Endothelial cell (in vitro differentiated cells): ENCODE measurements around the gene RHOBTB1. TPM values are rescaled to one million over a fixed set of nuclear protein-coding genes. Genes with fewer than 3 reads are reported as not detected.
A peak's percentile ranks its signal among the peaks of the same experiment; 100 is the strongest.

Source experiments
- DNase-seq: peaks from one replicate; pipeline ENCODE4 v3.0.0; 2021; ENCODE audit warnings: low spot score
- H3K27ac Mint-ChIP-seq: one replicate; pipeline ENCODE4 v1.8.0; 2021; ENCODE audit warnings: mixed read lengths, inconsistent platforms; ENCODE audit not compliant: unreplicated experiment
- H3K27me3 Mint-ChIP-seq: one replicate; pipeline ENCODE4 v1.8.0; 2021; ENCODE audit warnings: mild to moderate bottlenecking, moderate library complexity, mixed read lengths, inconsistent platforms; ENCODE audit not compliant: unreplicated experiment
- H3K36me3 Mint-ChIP-seq: one replicate; pipeline ENCODE4 v1.8.0; 2021; ENCODE audit warnings: mild to moderate bottlenecking, low read depth, mixed read lengths, inconsistent platforms; ENCODE audit not compliant: unreplicated experiment
- H3K4me1 Mint-ChIP-seq: one replicate; pipeline ENCODE4 v1.8.0; 2021; ENCODE audit warnings: mild to moderate bottlenecking, mixed read lengths, inconsistent platforms; ENCODE audit not compliant: unreplicated experiment
- H3K4me3 Mint-ChIP-seq: one replicate; pipeline ENCODE4 v1.8.0; 2021; ENCODE audit warnings: mild to moderate bottlenecking, mixed read lengths, inconsistent platforms; ENCODE audit not compliant: unreplicated experiment
- H3K9me3 Mint-ChIP-seq: one replicate; pipeline ENCODE4 v1.8.0; 2021; ENCODE audit warnings: mixed read lengths, inconsistent platforms; ENCODE audit not compliant: unreplicated experiment
- total RNA-seq: library from RNA; stranded (reverse); fragmentation: NEBNext Ultra II Directional; extraction: Animal tissue kit (Norgen Biotek cat#: 25700); gene quantifications from one replicate; pipeline ENCODE4 v1.2.1, GENCODE V29; 2021; ENCODE audit not compliant: unreplicated experiment
- TF ChIP-seq, protein P1 (sequence below): fragments of 200-600 bp; sonication (generic); IDR thresholded peaks from one replicate; pipeline ENCODE4 v1.5.0; 2021; ENCODE audit warnings: antibody characterized with exemption; ENCODE audit not compliant: unreplicated experiment

RHOBTB1 gene
- total RNA-seq, 1 donor from 2014 or later = 20.3 TPM

DNA sequence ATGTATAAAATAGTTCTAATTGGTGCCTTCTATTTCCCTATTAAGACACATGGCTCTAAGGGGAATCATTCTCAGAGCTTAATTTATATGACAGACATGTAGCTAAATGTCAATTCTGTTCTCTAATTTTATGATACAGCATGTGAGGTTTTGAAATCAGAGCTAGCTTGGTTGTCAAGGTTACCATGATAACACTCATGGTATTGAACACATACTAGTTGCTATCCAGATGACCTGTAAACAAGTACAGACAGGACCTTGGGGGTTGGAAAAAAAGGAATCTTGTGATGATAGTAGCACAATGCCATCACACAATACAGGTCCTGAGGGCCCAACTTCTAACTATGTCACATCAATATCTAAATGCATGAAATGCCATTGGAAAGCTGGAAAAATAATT, 49.2 kb downstream of the RHOBTB1 start:
- DNase-seq = no peak
- H3K4me3 Mint-ChIP-seq = no peak overlapping the region
- no peaks in the 10 kb centered on the region for H3K4me1 Mint-ChIP-seq
- H3K36me3 Mint-ChIP-seq = no peaks in the 10 kb centered on the region
- TF ChIP-seq, protein P1, sequence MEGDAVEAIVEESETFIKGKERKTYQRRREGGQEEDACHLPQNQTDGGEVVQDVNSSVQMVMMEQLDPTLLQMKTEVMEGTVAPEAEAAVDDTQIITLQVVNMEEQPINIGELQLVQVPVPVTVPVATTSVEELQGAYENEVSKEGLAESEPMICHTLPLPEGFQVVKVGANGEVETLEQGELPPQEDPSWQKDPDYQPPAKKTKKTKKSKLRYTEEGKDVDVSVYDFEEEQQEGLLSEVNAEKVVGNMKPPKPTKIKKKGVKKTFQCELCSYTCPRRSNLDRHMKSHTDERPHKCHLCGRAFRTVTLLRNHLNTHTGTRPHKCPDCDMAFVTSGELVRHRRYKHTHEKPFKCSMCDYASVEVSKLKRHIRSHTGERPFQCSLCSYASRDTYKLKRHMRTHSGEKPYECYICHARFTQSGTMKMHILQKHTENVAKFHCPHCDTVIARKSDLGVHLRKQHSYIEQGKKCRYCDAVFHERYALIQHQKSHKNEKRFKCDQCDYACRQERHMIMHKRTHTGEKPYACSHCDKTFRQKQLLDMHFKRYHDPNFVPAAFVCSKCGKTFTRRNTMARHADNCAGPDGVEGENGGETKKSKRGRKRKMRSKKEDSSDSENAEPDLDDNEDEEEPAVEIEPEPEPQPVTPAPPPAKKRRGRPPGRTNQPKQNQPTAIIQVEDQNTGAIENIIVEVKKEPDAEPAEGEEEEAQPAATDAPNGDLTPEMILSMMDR = no peak
- no peak overlapping the region for H3K27ac Mint-ChIP-seq
- H3K9me3 Mint-ChIP-seq = no peaks in the 10 kb centered on the region
- no peaks in the 10 kb centered on the region for H3K27me3 Mint-ChIP-seq

DNA sequence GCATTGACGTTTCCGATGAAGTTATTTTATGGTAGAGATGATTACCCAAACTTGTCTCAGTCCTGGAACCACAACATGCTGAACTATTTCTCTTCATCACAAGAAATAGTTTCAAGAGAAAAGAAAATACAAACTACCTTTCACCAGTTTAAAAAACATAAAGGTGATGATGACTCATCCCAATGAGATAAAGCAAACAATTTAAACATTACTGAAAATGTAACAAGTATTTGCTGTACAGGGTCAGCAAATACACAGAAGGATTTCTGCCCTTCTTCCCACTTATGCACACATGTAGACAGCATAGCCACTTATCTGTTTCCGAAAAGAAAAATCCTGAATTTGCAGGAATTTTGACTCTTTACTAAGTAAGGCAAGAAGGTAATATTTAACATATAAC, 50.8 kb downstream of the RHOBTB1 start:
- Mint-ChIP-seq H3K4me3 (no peak overlapping the region), H3K27ac (no peak overlapping the region), H3K9me3 (no peaks in the 10 kb centered on the region), H3K4me1 (no peaks in the 10 kb centered on the region), H3K27me3 (peaks cover 3% of the 10 kb centered on the region), H3K36me3 (peaks cover under 1% of the 10 kb centered on the region)
- DNase-seq = no peak
- TF ChIP-seq, protein P1 = no peak

DNA sequence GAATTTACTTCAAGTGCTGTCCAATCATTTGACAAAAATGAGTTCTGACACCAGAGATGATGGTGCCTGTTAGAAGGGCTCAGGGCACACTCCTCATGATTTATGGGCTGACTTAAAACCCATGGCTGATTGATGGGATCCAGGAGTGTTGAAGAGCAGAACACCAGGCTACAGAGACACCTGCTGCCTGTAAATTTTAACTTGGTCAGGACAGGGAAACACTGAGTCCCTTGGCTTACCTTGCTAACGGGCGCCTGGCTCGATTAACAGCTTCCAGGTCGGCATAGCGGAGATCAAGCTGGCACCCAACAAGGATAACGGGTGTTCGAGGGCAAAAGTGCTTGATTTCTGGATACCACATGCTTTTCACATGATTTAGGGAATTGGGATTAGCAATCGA, 51.4 kb downstream of the RHOBTB1 start:
- peaks cover 5% of the 10 kb centered on the region for H3K36me3 Mint-ChIP-seq
- DNase-seq = no peak
- no peak overlapping the region for H3K4me3 Mint-ChIP-seq
- no peaks in the 10 kb centered on the region for H3K4me1 Mint-ChIP-seq
- no peaks in the 10 kb centered on the region for H3K9me3 Mint-ChIP-seq
- H3K27me3 Mint-ChIP-seq = peaks cover 3% of the 10 kb centered on the region
- TF ChIP-seq, protein P1 = no peak
- H3K27ac Mint-ChIP-seq = no peak overlapping the region

DNA sequence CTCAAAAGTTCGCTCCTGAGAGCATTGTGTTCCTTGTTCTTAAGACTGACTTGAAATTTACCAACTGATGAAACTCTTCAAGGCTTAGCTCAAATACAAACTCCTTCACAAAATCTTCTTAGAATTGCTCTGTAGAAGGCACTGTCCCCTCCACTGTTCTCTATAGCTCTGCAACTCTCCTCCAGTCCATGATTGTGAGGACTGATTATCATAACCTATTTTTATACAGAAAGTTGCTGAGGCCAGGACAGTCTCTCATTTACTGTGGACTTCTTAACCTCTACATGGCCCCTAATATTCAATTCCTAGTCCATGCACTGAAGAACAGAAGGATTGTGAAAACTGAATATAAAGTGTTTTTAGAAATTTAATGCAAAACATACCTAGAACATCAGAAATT, 53.2 kb downstream of the RHOBTB1 start:
- H3K27me3 Mint-ChIP-seq = peaks cover 5% of the 10 kb centered on the region
- H3K9me3 Mint-ChIP-seq = no peaks in the 10 kb centered on the region
- no peak overlapping the region for H3K4me3 Mint-ChIP-seq
- H3K4me1 Mint-ChIP-seq = no peaks in the 10 kb centered on the region
- no peak overlapping the region for H3K27ac Mint-ChIP-seq
- peaks cover 5% of the 10 kb centered on the region for H3K36me3 Mint-ChIP-seq
- TF ChIP-seq, protein P1 = no peak
- DNase-seq = no peak

DNA sequence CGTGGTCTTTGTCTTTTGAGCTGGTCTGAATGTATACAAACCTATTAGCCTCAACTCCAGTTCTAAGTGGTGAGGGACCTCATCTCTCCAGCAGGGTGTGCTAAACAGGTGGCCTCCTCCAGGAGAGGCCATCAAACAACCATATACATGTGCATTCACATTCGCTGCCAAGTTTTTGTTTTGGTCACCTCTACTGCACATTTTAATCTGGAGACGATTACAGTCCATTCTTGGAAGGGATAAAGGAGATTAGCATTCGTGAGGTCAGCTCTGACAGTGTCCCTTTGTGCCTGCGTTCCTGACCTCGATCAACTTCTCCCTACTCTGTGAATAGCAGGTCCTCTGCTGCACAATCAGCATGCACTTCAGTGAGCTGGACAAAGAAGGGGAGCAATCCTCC, 60.8 kb downstream of the RHOBTB1 start:
- Mint-ChIP-seq H3K36me3 (peaks cover 6% of the 10 kb centered on the region), H3K27me3 (peaks cover 2% of the 10 kb centered on the region), H3K4me1 (no peaks in the 10 kb centered on the region), H3K4me3 (no peak overlapping the region), H3K27ac (no peak overlapping the region), H3K9me3 (no peaks in the 10 kb centered on the region)
- TF ChIP-seq, protein P1 = peak; percentile 42
- peak; percentile 13 for DNase-seq
